Smooth muscle cell (in vitro differentiated cells): ENCODE data around the gene TSPAN5. TPM values are rescaled to one million over a fixed set of nuclear protein-coding genes. Genes with fewer than 3 reads are reported as not detected.

Experiments used
- DNase-seq: peaks from one replicate; lab custom pipeline; 2025; ENCODE audit not compliant: unreplicated experiment; lab: John Stamatoyannopoulos, UW
- H2AFZ ChIP-seq: fragments of 200-600 bp; sonication (generic); 2 replicates; pipeline ENCODE4 v1.6.0; 2016; ENCODE audit warnings: antibody characterized with exemption, low read depth, mild to moderate bottlenecking
- H3F3A ChIP-seq: fragments of 200-600 bp; sonication (generic); 2 replicates; pipeline ENCODE4 v1.6.0; 2017; ENCODE audit warnings: antibody characterized with exemption, low read depth
- H3K27ac ChIP-seq: fragments of 200-600 bp; sonication (generic); 2 replicates; pipeline ENCODE4 v1.5.1; 2016; ENCODE audit warnings: low read depth, mild to moderate bottlenecking
- H3K27me3 ChIP-seq: fragments of 200-600 bp; sonication (generic); 2 replicates; pipeline ENCODE4 v1.6.1; 2016; ENCODE audit warnings: low read depth, mild to moderate bottlenecking
- H3K36me3 ChIP-seq: fragments of 200-600 bp; sonication (generic); 2 replicates; pipeline ENCODE4 v1.5.1; 2016; ENCODE audit warnings: low read depth
- H3K4me1 ChIP-seq: fragments of 200-600 bp; sonication (generic); 2 replicates; pipeline ENCODE4 v1.5.1; 2016; ENCODE audit warnings: low read depth
- H3K4me2 ChIP-seq: fragments of 200-600 bp; sonication (generic); 2 replicates; pipeline ENCODE4 v1.6.0; 2016; ENCODE audit warnings: mild to moderate bottlenecking
- H3K4me3 ChIP-seq: fragments of 200-600 bp; sonication (generic); 2 replicates; pipeline ENCODE4 v1.5.1; 2016; ENCODE audit warnings: mild to moderate bottlenecking
- H3K79me2 ChIP-seq: fragments of 200-600 bp; sonication (generic); 2 replicates; pipeline ENCODE4 v1.6.0; 2016; ENCODE audit warnings: low read depth, mild to moderate bottlenecking
- H3K9ac ChIP-seq: fragments of 200-600 bp; sonication (generic); 2 replicates; pipeline ENCODE4 v1.6.0; 2016; ENCODE audit warnings: low read depth
- H3K9me3 ChIP-seq: fragments of 200-600 bp; sonication (generic); replicated peaks from 2 replicates; pipeline ENCODE4 v1.5.1; 2016; ENCODE audit warnings: low read depth
- H4K20me1 ChIP-seq: fragments of 200-600 bp; sonication (generic); 2 replicates; pipeline ENCODE4 v1.6.0; 2016; ENCODE audit warnings: low read depth
- CTCF ChIP-seq: fragments of 200-600 bp; sonication (generic); IDR thresholded peaks from 2 replicates; pipeline ENCODE4 v1.5.1; 2017; ENCODE audit warnings: borderline replicate concordance, mild to moderate bottlenecking, antibody characterized with exemption; ENCODE audit not compliant: insufficient read depth, poor library complexity, severe bottlenecking
- WGBS: methylation state at CpG from one replicate; pipeline ENCODE4 v1.1.7; 2016; ENCODE audit warnings: low lambda C conversion rate; 5-methylcytosine and 5-hydroxymethylcytosine counted together
- polyA plus RNA-seq: library from polyadenylated mRNA; unstranded; fragments of >200 nt; fragmentation: Nextera tagmentation; extraction: Ambion mirVana; gene quantifications from 2 replicates; pipeline ENCODE4 v1.2.1, GENCODE V29; 2016
- total RNA-seq: library from RNA; depleted of rRNA; stranded (reverse); fragments of >200 nt; gene quantifications from 2 replicates; pipeline ENCODE4 v1.2.3, GENCODE V29; 2014

Gene TSPAN5
- total and polyA plus RNA-seq, 2 experiments from 2014 or later = 28.3 to 35.8 TPM

GRCh38 chr4:98510757-98511517 is 147.5 kb downstream of the TSPAN5 start:
- Histone ChIP-seq H3K9me3 (no peaks in the 10 kb centered on the region), H3K4me1 (peaks cover 26% of the 10 kb centered on the region), H3K27me3 (no peaks in the 10 kb centered on the region), H3K79me2 (peaks cover 59% of the 10 kb centered on the region), H3K4me3 (no peak overlapping the region), H3K9ac (peak overlapping the region; percentile 2), H3F3A (peaks cover 23% of the 10 kb centered on the region), H3K36me3 (no peaks in the 10 kb centered on the region), H2AFZ (no peak overlapping the region), H3K27ac (peak overlapping the region; percentile 93), H4K20me1 (no peaks in the 10 kb centered on the region), H3K4me2 (peak overlapping the region; percentile 77)
- DNase-seq = no peak
- TF ChIP-seq CTCF = no peak
- 51% methylated on average over 6 of the region's 6 CpGs for WGBS

GRCh38 chr4:98510340-98510739 is 148.1 kb downstream of the TSPAN5 start:
- no peak overlapping the region for H3K4me3 ChIP-seq
- 74% methylated on average over 2 of the region's 2 CpGs for WGBS
- peak overlapping the region; percentile 6 for H2AFZ ChIP-seq
- H3K9ac ChIP-seq = peak overlapping the region; percentile 2
- DNase-seq = no peak
- H3F3A ChIP-seq = peaks cover 17% of the 10 kb centered on the region
- peaks cover 26% of the 10 kb centered on the region for H3K4me1 ChIP-seq
- H3K79me2 ChIP-seq = peaks cover 62% of the 10 kb centered on the region
- peak overlapping the region; percentile 77 for H3K4me2 ChIP-seq
- no peak for TF ChIP-seq CTCF
- H3K27me3 ChIP-seq = no peaks in the 10 kb centered on the region
- H3K27ac ChIP-seq = peak overlapping the region; percentile 93
- H3K36me3 ChIP-seq = no peaks in the 10 kb centered on the region
- no peaks in the 10 kb centered on the region for H3K9me3 ChIP-seq
- H4K20me1 ChIP-seq = no peaks in the 10 kb centered on the region

GRCh38 chr4:98509721-98510120 is 148.7 kb downstream of the TSPAN5 start:
- no peaks in the 10 kb centered on the region for H3K36me3 ChIP-seq
- H3F3A ChIP-seq = peaks cover 15% of the 10 kb centered on the region
- H3K4me3 ChIP-seq = no peak overlapping the region
- peak overlapping the region; percentile 77 for H3K4me2 ChIP-seq
- WGBS = 30% methylated on average over 4 of the region's 4 CpGs
- H3K9me3 ChIP-seq = no peaks in the 10 kb centered on the region
- H4K20me1 ChIP-seq = no peaks in the 10 kb centered on the region
- peak overlapping the region; percentile 2 for H3K9ac ChIP-seq
- peak overlapping the region; percentile 93 for H3K27ac ChIP-seq
- TF ChIP-seq CTCF = no peak
- H3K79me2 ChIP-seq = peaks cover 62% of the 10 kb centered on the region
- H2AFZ ChIP-seq = no peak overlapping the region
- H3K4me1 ChIP-seq = peaks cover 26% of the 10 kb centered on the region
- DNase-seq = no peak
- no peaks in the 10 kb centered on the region for H3K27me3 ChIP-seq
